CD1c-positive myeloid dendritic cell (primary cell): ENCODE measurements around the gene MXD3.
"Not testable (repeated sequence)": the region's sequence is repeated elsewhere in the genome, so short reads cannot be mapped to it uniquely, and the experiment has no call there.

Experiments
- DNase-seq: peaks from one replicate; pipeline ENCODE4 v3.0.0-alpha.2; 2016; ENCODE audit errors: extremely low spot score

The MXD3 gene

DNA sequence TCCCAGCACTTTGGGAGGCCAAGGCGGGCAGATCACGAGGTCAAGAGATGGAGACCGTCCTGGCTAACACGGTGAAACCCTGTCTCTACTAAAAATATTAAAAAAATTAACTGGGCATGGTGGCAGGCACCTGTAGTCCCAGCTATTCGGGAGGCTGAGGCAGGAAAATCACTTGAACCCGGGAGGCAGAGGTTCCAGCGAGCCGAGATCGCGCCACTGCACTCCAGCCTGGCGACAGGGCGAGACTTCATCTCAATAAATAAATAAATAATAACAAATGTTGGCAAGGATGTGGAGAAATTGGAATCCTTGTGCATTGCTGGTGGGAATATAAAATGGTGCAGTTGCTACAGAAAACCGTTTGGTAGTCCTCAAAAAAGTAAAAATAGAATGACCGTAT is 31.3 kb upstream of the MXD3 start:
- DNase-seq: not testable (repeated sequence)

DNA sequence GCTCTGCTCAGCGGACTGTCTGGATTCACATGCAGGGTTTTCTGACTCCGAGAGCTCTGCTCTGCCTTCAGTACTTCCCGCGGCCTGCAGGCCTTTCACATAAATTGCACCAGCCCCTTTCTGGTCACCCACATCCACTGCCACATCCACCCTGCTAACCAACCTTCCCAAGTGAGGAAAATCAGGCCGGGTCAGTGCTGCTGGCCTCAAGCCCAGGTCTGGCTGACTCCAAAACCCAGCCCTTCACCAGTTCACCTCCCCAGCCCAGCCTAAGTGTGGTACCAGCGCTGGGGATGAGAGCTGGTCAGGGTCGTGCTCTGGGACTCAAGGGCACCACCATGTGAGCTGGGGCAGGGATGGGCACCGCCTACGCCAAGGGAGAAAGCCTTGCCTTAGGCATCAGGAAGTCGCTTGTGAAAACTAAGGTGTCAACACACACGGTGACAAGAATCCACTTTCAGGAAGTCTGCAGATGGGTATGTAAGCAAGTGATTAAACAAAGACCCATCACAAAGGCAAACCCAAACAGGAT is 27.5 kb upstream of the MXD3 start:
- DNase-seq: no peak

DNA sequence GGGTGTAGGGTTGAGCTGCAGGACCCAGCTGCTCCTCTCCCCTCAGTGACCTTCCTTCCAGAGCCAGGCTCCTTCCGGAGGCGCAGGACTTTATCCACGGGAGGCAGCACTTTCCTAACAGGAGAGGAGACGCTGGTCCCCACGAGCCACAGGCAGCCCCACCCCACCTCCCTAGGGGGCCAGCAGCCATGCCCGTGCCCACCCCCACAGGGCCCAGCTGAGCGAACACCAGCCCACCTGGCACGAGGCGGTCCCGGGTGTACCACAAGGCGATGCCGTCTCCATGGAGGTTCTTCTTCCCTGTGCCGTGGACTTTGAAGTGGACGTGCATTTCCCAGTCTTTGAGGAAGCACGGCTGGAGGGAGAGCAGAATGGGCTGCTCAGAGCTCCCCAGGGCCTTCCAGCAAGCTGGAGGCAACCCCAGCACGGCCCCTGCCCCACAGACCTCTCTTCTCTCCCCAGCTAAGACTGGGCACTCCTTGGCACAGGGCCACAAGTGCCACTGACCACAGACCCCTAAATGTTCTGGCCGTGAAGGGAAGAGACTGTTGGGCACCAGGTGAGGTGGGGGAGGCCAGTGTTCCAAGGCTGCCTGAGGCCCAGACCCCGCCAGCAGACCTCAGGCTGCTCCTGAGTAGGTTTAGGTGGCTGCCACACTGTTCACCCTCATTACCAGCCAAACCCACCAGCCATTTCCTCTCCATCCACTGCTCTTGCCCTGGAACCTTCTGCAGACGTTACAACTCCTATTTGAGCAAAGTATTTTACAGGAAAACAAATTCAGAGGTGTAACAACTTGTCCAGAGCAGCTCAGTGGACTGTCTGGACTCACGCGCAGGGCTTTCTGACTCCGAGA is 26.8 kb upstream of the MXD3 start:
- DNase-seq: no peak

DNA sequence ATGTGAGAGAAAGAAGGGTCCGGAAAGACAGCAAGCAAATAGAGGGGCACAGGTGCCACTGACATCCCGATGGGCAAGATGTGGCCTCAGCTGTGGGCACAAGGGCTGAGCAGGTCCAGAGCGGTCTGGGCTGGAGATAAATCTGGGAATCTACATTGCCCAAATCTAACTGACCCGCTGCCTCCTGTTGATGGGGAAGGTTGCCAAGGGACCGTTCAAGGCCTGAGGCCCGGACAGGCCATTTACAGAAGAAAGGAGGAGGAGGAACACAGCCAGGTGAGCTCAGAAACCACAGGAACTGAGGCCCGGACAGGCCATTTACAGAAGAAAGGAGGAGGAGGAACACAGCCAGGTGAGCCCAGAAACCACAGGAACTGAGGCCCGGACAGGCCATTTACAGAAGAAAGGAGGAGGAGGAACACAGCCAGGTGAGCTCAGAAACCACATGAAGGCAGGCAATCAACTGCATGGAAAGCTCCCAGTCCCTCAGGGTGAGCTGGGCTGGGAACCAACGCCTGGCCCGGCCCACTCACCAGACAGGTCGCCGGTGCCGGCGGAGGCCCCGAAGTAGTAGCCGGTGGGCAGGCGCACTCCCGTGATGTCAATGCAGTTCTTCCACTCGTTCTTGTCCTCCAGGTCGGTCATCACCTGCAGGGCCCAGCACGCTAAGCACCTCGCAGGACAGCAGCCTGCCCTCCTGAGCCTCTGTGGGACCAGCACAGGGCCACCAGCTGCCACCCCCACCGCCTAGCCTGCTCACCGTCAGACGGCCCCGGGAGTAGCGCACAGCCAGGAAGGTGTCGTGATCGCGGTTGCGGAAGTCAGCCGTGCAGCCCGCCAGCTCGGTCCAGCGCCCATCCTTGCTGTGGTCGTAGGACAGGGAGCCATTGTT is 25.2 kb upstream of the MXD3 start:
- no peak for DNase-seq

DNA sequence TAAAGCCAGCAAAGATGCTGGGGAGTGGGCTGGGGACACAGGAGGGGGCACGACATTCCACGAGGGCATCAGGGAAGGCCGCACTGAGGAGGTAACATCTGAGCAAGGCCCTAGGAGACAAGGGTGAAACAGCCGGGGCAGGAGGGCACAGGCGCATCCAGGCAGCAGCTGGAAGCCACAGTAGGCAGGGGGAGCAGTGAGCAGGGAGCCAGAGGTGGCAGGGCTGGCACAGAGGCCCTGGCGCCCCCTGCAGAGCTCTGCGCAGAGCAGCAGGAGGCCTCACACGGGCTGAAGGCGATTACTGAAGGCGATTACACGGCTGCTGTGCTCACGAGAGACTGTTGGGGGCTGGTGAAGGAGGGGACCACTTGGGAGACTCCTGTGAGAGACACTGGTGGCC is 24.4 kb upstream of the MXD3 start:
- peak; percentile 36 for DNase-seq

DNA sequence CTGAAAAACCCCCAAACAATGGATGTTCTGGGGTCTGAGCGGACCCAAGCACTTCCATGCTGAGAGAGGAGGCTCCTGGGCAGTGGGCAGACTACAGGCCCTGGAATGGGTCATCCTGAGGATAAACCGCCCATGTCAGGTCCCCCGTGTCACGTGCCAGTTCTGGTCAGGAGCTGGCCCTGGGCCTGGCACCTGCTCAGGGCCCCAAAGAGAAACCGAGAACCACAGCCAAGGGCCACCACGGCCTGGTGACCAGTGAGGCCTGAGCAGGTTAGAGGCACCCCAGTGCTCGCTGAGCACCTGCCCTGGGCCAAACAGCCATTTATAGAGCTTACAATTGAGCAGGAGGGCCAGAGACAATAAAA is 24.0 kb upstream of the MXD3 start:
- no peak for DNase-seq

DNA sequence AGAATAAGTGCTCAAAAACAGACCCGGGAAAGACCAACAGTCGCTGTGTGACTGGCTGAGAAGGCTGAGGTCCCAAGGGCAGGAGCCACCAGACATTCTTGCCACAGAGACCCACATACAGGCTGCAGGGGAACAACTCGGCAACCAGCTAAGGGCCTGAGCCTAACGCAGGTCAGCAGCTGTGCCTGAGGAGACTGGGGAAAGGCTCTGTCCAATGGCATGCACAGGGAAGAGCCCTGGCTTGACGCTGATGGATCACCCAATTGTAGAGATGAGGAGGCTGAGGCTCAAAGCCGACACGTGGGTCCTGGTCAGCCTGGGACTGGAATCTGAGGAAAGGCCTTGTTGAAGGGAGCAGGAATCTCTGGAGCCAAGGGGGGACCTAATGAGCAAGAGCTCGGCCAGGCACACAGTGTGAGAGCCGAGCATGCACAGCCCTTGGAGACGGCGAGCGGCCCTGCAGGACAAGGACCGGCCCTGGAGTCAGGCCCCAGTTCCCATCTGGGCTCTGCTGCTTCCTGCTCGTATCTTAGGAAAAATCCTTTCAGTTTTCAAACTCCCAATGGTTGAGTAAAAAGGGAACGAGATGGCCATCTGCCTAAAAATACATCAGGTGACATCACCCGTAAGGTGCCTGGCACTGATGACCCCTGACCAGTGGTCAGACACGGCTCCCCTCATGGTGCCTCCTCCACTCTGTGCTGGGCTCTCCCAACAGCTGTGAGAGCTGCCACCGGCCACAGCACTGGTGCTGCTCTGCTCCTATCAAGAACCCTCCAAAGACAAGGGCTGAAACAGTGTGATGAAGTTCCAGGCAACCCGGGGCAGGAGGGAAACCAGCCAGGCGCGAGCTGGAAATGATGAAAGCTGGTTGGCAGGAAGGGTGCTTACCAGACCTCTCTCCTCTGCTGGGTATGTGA is 23.3 kb upstream of the MXD3 start:
- no peak for DNase-seq

DNA sequence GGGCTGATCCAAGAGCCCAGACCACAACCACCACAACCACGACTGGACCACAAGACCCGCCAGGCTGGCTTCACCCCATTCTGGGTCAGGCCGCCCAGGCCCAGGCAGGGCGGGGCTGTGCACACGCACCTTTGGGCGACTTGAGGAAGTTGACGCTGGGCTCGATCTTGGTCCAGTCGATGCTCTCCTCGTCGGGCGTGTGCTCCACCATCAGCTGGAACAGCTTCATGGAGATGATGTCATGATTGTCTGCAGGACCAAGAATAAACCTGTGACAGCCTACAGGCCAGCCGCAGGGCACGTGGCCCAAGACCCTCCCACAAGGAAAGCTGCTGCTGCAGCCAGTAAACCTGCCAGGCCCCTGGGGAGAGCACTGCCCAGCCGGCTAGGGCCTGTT is 22.5 kb upstream of the MXD3 start:
- no peak for DNase-seq

DNA sequence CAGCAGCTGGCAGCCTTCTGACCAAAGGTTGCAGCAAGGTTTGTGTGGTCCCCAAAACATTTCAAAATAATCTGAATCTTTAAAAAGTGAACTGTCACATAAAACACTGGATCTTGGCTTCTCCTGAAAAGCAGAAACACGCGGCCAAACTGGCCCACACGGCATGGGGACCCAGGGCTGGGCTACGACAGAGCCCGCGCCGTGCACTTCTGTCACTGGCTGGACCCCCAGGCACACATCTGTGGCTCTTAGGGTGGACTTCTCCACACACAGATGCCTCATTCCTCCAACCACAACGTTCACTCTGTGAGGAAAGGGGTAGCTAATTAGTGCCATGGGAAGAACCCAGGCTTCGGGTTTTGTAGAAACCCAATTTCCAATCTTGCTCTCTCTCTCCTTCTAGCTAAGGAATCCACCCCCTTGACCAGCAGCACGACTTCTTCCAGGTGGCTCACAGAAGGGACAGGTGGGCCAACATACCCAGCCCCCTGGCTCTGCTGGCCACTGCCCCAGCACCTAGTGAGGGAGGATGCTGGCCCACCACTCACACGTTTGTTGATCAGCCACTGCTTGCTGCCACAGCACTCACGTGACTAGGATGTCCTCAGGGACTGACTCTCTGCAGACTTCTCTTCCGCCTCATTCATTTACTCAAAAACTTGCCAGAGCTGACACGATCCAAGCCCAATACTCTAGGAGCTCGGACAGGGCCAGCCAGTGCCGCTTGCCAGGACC is 21.9 kb upstream of the MXD3 start:
- no peak for DNase-seq

DNA sequence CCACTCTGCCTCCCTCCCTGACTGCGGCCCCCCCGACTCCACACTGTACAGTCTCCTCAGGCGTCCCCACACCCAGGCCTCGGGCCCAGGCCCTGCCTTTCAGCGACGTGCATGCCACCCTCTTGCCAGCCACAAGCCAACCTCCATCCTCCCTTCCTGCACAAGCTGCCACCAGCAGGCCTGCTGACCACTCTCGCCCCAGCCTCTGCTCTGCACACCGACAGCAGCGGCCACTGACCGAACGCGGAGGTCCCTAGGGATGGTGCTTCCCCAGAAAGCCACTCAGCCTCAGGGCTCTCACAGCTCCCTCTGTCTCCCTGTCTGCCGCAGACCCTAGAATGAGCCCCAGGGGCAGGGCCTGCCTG is 21.2 kb upstream of the MXD3 start:
- no peak for DNase-seq

DNA sequence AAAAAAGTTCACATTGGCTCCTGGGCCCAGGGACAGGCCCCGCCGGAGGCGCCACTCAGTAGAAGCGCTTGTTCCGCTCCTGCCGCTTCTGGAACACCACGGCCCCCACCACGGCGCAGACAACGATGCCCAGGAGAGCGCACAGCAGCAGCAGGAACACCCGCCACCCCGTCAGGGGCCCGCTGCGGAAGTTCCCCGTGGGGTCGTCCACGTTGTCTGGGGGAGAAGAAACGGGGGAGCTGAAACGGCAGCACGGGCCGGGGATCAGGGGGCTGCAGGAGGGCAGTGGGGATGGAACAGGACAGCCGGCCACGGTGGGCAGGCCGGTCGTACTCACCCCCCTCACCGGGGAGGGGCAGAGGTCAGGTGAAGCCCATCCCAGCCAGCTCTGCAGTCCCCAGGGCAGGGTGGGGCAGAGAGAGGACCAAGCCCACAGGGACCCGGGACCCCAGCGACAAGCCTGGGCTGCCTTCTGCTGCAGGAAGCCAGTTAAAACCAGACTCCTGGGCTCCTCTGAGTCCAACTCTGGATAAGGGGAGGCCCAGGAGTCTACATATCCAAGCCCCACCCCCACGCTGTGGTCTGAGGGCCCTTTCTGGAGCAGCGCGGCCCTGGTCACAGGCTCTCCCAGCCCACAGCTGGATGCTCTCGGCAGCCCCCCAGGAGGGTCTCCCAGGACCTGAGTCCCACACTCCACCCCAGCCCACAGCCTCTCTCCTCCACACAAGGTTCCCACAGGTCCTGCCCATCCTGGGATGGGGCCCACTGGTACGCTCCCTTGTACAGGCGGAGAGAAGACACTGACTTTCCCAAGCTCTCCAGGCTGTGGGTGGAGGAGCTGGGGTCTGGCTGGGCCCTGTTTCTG is 20.6 kb upstream of the MXD3 start:
- DNase-seq: no peak

DNA sequence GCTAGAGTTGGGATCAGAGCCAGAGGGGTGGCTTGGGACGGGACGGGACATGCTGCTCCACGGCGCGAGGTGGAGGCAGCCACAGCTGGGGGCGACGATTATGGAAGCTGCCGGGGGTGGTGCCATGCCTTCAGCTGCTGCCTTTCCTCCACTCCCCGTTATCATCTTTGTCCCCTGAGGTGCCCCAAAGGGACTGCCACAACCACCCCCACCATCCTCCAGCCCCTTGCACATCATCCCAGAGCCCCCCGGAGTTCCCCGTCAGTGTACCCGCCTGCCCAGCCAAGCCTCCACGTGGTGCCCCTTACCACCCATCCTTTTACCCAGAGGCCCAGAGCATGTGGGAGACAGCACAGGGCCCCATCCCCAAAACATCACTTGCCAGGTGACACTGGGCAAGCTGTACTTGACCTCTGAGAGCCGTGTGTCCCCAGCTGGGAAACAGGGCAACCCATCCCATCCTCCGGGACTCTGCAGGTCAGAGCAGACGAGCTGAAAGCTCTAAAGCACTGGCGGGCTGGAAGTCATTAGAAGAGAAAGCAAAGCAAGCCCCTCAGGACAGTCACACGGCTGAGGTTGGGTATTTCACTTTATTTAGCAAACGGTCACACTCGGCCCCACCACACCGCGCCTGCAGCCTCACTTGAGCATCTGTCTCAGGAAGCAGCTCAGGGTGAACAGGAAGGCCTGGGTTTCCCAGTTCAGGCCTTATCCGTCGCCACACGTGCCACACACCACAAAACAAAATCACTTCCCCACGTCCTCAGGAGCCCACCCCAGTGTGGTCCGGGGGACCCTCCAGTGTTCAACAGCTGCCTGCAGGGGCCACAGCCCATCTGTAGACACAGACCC is 19.5 kb upstream of the MXD3 start:
- DNase-seq: no peak

DNA sequence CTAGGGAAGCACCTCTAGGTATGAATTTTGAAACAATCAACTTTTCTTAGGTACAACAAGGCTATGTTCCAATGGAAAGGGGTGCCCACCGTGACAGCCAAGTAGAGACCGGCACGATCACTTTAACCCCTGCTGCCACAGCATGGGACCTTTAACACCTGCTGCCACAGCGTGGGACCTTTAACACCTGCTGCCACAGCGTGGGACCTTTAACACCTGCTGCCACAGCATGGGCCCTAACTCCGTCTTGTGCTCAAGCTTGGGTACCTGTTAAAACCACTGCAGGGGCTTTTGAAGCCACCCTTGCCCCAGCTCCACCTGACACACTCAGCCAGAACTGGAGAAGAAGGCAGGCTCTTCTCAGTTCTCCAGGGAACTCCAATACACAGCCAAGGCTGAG is 18.2 kb upstream of the MXD3 start:
- DNase-seq: no peak

DNA sequence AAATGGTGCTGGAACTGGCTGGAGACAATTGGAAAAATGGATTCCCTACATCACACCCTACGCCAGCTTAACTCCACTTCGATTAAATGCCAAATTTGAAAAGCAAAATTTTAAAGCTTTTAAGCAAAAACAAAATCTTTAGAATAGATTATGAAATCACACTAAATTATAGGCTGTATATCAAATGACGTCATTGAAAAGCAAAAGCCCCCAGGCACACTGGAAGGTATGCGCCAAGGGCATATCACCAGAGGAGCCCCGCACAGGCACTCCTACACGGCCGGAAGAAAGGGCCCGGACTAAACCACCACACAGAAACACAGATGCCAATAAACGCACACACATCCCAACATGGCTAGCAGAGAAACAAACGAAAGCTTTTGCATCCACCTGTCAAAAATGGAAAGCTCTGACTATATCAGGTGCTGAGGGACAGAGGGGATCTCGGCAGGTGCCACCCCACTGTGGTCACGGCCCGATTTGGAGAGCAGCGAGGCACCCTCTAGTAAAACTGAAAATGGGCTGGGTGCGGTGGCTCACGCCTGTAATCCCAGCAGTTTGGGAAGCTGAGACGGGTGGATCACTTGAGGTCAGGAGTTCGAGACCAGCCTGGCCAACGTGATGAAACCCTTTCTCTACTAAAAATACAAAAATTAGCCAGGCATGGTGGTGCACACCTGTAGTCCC is 17.0 kb upstream of the MXD3 start:
- no peak for DNase-seq

DNA sequence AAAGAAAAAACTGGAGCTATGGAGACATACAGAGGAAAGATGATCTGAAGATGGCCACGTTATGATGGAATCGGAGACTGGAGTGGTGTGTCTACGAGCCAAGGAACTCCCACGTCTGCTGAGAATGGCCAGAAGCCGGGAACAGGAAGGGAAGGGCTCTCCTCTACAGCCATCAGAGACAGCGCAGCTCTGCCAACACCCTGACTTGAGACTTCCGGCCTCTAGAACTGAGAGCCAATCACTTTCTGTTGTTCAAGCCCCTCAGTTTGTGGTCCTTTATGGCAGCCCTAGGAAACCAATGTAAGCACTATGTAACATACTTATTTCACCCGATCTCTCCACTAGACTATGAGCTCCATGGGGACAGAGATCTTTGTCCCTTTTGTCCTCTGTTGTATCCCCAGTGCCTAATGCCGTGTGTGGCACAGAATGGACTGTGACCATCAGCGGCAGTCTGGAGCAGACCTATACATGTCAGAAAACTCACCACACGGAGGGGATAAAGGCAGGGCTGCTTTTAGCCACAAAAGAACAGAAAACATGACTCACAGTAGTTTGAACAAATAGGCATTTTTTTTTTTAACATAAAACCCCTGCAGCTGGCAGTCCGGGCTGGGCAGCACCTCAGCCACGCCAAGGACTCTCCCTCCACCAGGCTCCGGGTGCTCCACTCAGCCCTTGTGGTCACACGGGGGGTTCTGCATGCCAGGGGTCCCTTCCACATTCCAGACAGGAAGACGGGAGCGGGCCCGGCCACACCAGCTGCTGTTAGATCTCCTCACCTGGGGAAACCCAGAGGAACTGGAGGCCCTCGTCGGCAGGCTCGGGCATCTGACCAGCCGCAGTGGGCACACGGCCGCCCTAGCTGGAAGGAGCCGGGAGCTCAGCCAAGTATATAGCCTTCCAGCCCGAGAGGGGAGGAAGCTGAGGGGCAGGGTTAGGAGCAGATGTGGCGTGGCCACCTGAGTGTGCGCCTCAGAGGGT is 16.1 kb upstream of the MXD3 start:
- peak; percentile 20 for DNase-seq

DNA sequence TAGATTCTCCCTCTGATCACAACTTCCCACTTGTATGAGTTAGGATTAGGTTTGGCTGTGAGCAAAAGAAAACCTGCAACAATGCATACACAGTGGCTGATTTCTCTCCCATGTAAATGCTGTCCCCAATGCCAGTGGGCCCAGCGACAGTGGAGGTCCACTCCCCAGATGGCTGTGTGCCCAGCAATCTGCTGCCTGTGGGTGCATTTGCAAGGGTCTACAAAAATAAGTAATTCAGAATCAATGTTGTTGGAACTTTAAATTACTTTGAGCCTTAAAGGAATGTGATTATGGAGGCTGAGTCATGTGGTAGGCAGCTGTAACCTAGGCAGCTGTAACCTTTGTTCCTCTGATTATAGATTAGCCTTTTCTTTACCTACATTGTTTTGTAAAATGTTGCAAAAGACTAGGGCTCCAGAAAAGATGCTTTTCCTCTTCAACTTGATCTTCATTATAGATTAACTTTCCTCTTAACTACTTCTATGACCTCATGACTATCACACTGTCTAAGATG is 14.2 kb upstream of the MXD3 start:
- DNase-seq: no peak

DNA sequence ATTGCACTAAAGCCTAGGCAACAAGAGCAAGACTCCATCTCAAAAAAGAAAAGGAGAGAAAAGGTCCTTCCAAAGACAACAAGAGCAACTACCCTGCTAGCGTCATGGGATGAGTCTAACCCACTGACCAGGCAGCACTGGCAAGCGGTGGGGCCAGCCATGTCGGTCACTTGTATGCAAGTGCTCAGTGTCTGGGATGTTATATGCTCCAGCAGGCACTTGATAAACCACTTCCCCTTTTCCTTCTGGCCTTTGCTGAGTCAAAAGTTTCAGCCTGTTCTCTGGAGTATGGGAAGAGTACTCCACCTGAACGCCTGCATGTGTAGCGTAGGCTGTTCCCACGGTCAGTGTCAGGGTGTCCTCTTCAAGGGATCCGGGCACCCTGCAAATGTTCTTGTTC is 9.2 kb upstream of the MXD3 start:
- peak; percentile 78 for DNase-seq
